Bronchial smooth muscle cell (primary cell): ENCODE measurements around the gene KMT2E. TPM values are rescaled to one million over a fixed set of nuclear protein-coding genes. Genes with fewer than 3 reads are reported as not detected.

Experiments used
- total RNA-seq: library from RNA; depleted of rRNA; stranded (reverse); fragments of >200 nt; gene quantifications from 2 replicates; pipeline ENCODE4 v1.2.1, GENCODE V29; 2014

Gene KMT2E
- 73.6 and 106 TPM in 2 replicates for total RNA-seq

GRCh38 chr7:105013816-105014692 is at the start of gene KMT2E:
Gene KMT2E (plus strand): TSS chr7:105014205. CDS start chr7:105040953, 26,748 bp downstream.

